Endodermal cell (in vitro differentiated cells): ENCODE data around the gene PAQR3. TPM values are rescaled to one million over a fixed set of nuclear protein-coding genes. Genes with fewer than 3 reads are reported as not detected.

ENCODE experiments used
- DNase-seq: peaks from one replicate; pipeline ENCODE4 v3.0.0-alpha.2; 2017
- H3K27ac ChIP-seq: 2 replicates; pipeline ENCODE4 v1.5.1; 2013; ENCODE audit warnings: mild to moderate bottlenecking, low read depth, low read length, moderate library complexity
- H3K27me3 ChIP-seq: 2 replicates; pipeline ENCODE4 v1.6.1; 2013; ENCODE audit warnings: mild to moderate bottlenecking, low read length, moderate library complexity; ENCODE audit not compliant: insufficient read depth, control insufficient read depth, poor library complexity, severe bottlenecking
- H3K36me3 ChIP-seq: 2 replicates; pipeline ENCODE4 v1.7.0; 2013; ENCODE audit warnings: mild to moderate bottlenecking, low read length, moderate library complexity; ENCODE audit not compliant: control insufficient read depth, insufficient read depth
- H3K4me1 ChIP-seq: one replicate; pipeline ENCODE4 v1.7.0; 2013; ENCODE audit warnings: low read length; ENCODE audit not compliant: control insufficient read depth, insufficient read depth
- H3K4me3 ChIP-seq: 2 replicates; pipeline ENCODE4 v1.5.1; 2013; ENCODE audit warnings: mild to moderate bottlenecking, low read length, moderate library complexity
- H3K9ac ChIP-seq: 2 replicates; pipeline ENCODE4 v1.6.1; 2013; ENCODE audit warnings: mild to moderate bottlenecking, low read length, moderate library complexity; ENCODE audit not compliant: poor library complexity, severe bottlenecking; ENCODE audit errors: extremely low read depth
- H3K9me3 ChIP-seq: 2 replicates; pipeline ENCODE4 v1.6.1; 2013; ENCODE audit warnings: mild to moderate bottlenecking, low read length, moderate library complexity; ENCODE audit not compliant: control insufficient read depth
- H3K27ac Mint-ChIP-seq: 2 replicates; pipeline ENCODE4 v1.8.0; 2020; ENCODE audit warnings: mixed read lengths
- H3K27me3 Mint-ChIP-seq: 2 replicates; pipeline ENCODE4 v1.8.0; 2021; ENCODE audit warnings: mild to moderate bottlenecking, mixed read lengths; ENCODE audit not compliant: insufficient read depth
- H3K36me3 Mint-ChIP-seq: 2 replicates; pipeline ENCODE4 v1.8.0; 2020; ENCODE audit warnings: low read depth, mixed read lengths
- H3K4me1 Mint-ChIP-seq: 2 replicates; pipeline ENCODE4 v1.8.0; 2020; ENCODE audit warnings: mixed read lengths
- H3K4me3 Mint-ChIP-seq: 2 replicates; pipeline ENCODE4 v1.8.0; 2020; ENCODE audit warnings: mild to moderate bottlenecking, moderate library complexity, mixed read lengths
- H3K9me3 Mint-ChIP-seq: 2 replicates; pipeline ENCODE4 v1.8.0; 2020; ENCODE audit warnings: mild to moderate bottlenecking, mixed read lengths
- CTCF ChIP-seq: fragments of 200-600 bp; sonication (generic); conservative IDR thresholded peaks from 2 replicates; pipeline ENCODE4 v1.5.0; 2021; ENCODE audit warnings: antibody characterized with exemption, mild to moderate bottlenecking
- WGBS, 2 experiments: methylation state at CpG; one replicate each; pipeline versions ENCODE4 v1.1.5 to v1.1.7; 2013; ENCODE audit warnings: missing lambda C conversion rate in 2 of 2, mixed read lengths in 1 of 2; ENCODE audit not compliant: insufficient coverage in 1 of 2, insufficient read length in 1 of 2; 5-methylcytosine and 5-hydroxymethylcytosine counted together
- total RNA-seq, 2 donors: library from RNA; stranded (reverse); fragmentation: NEBNext Ultra II Directional in 1 of 2; extraction: Animal tissue kit (Norgen Biotek cat#: 25700) in 1 of 2; gene quantifications; 2 replicates in 1 of 2; 3 replicates in 1 of 2; pipeline ENCODE4 v1.2.1, GENCODE V29; 2021

Gene PAQR3
- total RNA-seq, 2 donors from 2014 or later, result 31.2 to 37.3 TPM

GRCh38 chr4:78949735-78950134 lies 10.5 kb upstream of the PAQR3 start:
- H3K27ac ChIP-seq, result no peak overlapping the region
- H3K27me3 ChIP-seq, result peaks cover 22% of the 10 kb centered on the region
- Mint-ChIP-seq H3K27me3 (peaks cover 23% of the 10 kb centered on the region), H3K36me3 (no peaks in the 10 kb centered on the region), H3K27ac (no peak overlapping the region), H3K9me3 (peaks cover 6% of the 10 kb centered on the region), H3K4me3 (no peak overlapping the region), H3K4me1 (no peaks in the 10 kb centered on the region)
- no peaks in the 10 kb centered on the region for H3K4me1 ChIP-seq
- DNase-seq, result no peak
- no peak overlapping the region for H3K9ac ChIP-seq
- no peak for TF ChIP-seq CTCF
- no peaks in the 10 kb centered on the region for H3K36me3 ChIP-seq
- H3K4me3 ChIP-seq, result no peak overlapping the region
- no peaks in the 10 kb centered on the region for H3K9me3 ChIP-seq
- 81 to 100% methylated on average over 1 of the region's 1 CpG for WGBS, 2 experiments

GRCh38 chr4:78945651-78946179 lies 6.5 kb upstream of the PAQR3 start:
- H3K27ac Mint-ChIP-seq, result no peak overlapping the region
- Histone ChIP-seq H3K9ac (no peak overlapping the region), H3K4me1 (no peaks in the 10 kb centered on the region), H3K9me3 (no peaks in the 10 kb centered on the region), H3K36me3 (no peaks in the 10 kb centered on the region), H3K4me3 (no peak overlapping the region), H3K27ac (no peak overlapping the region), H3K27me3 (peaks cover 4% of the 10 kb centered on the region)
- WGBS, 2 experiments, result 95 to 100% methylated on average over 1 to 3 of the region's 3 CpGs
- no peak for TF ChIP-seq CTCF
- H3K36me3 Mint-ChIP-seq, result no peaks in the 10 kb centered on the region
- peaks cover 31% of the 10 kb centered on the region for H3K27me3 Mint-ChIP-seq
- H3K4me1 Mint-ChIP-seq, result peaks cover 5% of the 10 kb centered on the region
- H3K4me3 Mint-ChIP-seq, result no peak overlapping the region
- no peak for DNase-seq
- H3K9me3 Mint-ChIP-seq, result peaks cover 6% of the 10 kb centered on the region

GRCh38 chr4:78944381-78944780 lies 5.1 kb upstream of the PAQR3 start:
- DNase-seq, result no peak
- Mint-ChIP-seq H3K4me1 (peaks cover 12% of the 10 kb centered on the region), H3K27ac (no peak overlapping the region), H3K9me3 (peaks cover 6% of the 10 kb centered on the region), H3K27me3 (peaks cover 42% of the 10 kb centered on the region), H3K36me3 (no peaks in the 10 kb centered on the region), H3K4me3 (no peak overlapping the region)
- Histone ChIP-seq H3K9me3 (no peaks in the 10 kb centered on the region), H3K4me3 (no peak overlapping the region), H3K27me3 (no peaks in the 10 kb centered on the region), H3K4me1 (no peaks in the 10 kb centered on the region), H3K9ac (no peak overlapping the region), H3K36me3 (no peaks in the 10 kb centered on the region), H3K27ac (no peak overlapping the region)
- WGBS, 2 experiments, result 86 to 92% methylated on average over 1 of the region's 1 CpG
- no peak for TF ChIP-seq CTCF
